Gastrocnemius medialis (tissue), 4 donors: ENCODE results near the gene SRP14.

Experiments used
- POLR2A ChIP-seq, 2 donors: fragments of 450-650 bp; IDR thresholded peaks; one replicate each; pipeline ENCODE4 v1.6.1; 2017; ENCODE audit warnings: antibody characterized with exemption in 2 of 2, mild to moderate bottlenecking in 2 of 2, moderate library complexity in 2 of 2
- TF ChIP-seq, protein P1 (sequence below), 5 experiments: fragments of 450-650 bp in 3 of 5; fragments of 200-600 bp in 2 of 5; sonication (generic) in 2 of 5; IDR thresholded peaks in 4 of 5; conservative IDR thresholded peaks in 1 of 5; 1 replicate in 4 of 5; 2 replicates in 1 of 5; pipeline ENCODE4 v1.5.1; 2016 to 2019; ENCODE audit warnings: antibody characterized with exemption in 5 of 5, mild to moderate bottlenecking in 3 of 5, moderate library complexity in 3 of 5

DNA sequence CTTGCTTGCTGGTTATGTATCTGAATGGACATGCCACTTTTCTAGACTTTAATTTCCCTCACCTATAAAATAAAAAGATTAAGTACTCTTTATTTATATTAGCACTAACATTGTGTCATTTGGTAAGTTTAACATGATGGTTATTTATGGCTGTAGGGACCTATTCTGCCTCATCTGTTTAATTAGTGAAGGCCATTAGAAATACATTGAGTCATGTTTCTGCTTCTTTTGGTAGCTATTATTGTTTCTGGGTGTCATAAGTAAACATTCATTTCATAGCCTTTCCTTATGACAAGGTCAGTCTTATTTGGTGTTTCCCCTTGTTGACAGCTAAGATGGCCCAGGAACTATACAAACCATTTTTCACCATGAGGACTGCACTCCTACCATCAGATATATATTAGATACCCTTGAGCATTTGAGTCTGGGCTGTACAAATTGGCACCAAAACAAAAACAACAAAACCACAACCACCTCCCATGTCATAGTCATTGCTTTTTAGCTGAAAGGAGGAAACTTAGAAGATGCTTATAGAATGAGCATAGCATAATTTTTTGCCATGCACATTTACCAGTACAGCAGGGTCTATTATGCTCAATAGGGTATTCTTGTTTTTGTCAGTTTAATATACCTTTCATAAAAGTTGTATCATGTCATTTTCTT, 39.3 kb downstream of the SRP14 start:
- TF ChIP-seq, protein P1, sequence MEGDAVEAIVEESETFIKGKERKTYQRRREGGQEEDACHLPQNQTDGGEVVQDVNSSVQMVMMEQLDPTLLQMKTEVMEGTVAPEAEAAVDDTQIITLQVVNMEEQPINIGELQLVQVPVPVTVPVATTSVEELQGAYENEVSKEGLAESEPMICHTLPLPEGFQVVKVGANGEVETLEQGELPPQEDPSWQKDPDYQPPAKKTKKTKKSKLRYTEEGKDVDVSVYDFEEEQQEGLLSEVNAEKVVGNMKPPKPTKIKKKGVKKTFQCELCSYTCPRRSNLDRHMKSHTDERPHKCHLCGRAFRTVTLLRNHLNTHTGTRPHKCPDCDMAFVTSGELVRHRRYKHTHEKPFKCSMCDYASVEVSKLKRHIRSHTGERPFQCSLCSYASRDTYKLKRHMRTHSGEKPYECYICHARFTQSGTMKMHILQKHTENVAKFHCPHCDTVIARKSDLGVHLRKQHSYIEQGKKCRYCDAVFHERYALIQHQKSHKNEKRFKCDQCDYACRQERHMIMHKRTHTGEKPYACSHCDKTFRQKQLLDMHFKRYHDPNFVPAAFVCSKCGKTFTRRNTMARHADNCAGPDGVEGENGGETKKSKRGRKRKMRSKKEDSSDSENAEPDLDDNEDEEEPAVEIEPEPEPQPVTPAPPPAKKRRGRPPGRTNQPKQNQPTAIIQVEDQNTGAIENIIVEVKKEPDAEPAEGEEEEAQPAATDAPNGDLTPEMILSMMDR (IDR thresholded peaks at IDR 0.05 in 4 of 5, conservative IDR thresholded peaks at IDR 0.05 in 1 of 5) = no peak
- TF ChIP-seq POLR2A (IDR thresholded peaks at IDR 0.05) = no peak
